GM21528 (cell line): ENCODE results near the gene ANXA11.
"Not testable (repeated sequence)": the region's sequence is repeated elsewhere in the genome, so short reads cannot be mapped to it uniquely, and the experiment has no call there.

Experiments used
- ATAC-seq: cut with Tn5 transposase; IDR thresholded peaks from one replicate; pipeline ENCODE4 v1.9.1; 2021; ENCODE audit warnings: mild to moderate bottlenecking, moderate library complexity; ENCODE audit not compliant: unreplicated experiment, low FRiP score

The ANXA11 gene

DNA sequence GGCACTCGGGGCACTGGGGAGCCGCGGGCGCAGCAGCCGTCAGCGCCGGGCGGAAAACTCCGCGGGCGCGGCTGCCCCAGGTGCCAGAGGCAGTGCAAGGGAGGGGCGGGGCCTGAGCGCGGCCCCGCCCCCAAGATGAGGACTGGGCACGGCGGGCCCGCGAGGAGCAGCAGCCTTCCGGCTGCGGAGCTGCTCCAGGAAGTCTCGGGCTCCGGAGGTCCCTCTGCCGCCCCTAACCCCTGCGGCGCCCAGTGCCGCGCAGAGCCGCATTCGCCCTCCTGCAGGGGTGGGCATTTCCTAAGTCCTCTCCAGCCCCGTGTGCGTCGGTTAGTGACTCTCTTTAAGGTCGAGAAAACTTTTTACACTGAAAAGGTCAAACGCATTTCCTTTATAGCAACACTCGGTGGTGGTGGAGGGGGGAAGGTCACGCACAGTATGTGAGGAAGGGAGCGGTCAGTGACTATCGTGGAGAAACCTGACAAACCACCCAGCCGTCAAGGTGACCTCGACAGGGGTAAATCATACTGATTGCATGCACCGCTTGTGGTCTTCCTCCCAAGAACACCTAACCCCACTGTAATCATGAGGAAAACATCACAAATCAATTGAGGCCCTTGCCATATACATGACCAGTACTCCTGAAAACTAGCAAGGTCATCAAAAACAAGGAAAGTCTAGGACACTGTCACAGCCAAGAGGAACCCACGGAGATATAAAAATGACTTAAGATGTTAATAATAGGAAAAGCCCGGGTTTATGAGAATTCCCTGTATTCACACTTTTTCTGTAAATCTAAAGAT is at the start of gene ANXA11:
Gene ANXA11 (minus strand): TSS at position 61 of the 800 bp plus-strand sequence. CDS start 32,676 bp downstream, outside the sequence.
- peak; percentile 88 for ATAC-seq

DNA sequence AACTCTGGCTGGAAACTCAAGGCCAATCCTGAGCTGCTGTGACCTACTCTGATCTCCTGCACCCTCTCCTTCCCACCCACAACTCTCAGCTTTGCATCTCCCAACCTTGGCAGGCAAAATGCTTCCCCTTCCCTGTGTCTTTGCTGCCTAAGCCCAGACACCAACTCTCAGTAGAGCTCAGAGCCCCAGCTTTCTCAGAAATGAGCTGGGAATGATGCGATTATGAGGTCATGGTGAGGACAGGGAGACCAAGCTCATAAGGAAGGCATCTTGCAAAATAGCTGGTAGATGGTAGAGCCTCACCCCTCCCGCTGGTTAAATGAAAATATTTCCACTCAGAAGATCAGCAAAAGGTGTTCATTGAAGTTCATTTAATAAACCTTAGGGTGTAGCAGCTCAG is 49.4 kb upstream of the ANXA11 start:
- not testable (repeated sequence) for ATAC-seq

DNA sequence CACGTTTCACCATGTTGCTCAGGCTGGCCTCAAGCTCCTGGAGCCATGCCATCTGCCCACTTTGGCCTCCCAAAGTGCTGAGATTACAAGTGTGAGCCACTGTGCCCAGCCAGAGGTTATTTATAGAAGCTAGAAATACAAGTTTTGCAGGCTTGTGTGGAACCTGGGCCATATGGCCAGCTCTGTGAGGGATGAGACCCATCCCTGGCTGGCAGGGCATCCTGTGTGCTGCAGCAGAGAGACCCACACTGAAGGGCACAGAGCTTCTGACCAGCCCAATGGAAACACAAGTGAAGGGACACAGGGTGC is 48.6 kb upstream of the ANXA11 start:
- ATAC-seq, result not testable (repeated sequence)

DNA sequence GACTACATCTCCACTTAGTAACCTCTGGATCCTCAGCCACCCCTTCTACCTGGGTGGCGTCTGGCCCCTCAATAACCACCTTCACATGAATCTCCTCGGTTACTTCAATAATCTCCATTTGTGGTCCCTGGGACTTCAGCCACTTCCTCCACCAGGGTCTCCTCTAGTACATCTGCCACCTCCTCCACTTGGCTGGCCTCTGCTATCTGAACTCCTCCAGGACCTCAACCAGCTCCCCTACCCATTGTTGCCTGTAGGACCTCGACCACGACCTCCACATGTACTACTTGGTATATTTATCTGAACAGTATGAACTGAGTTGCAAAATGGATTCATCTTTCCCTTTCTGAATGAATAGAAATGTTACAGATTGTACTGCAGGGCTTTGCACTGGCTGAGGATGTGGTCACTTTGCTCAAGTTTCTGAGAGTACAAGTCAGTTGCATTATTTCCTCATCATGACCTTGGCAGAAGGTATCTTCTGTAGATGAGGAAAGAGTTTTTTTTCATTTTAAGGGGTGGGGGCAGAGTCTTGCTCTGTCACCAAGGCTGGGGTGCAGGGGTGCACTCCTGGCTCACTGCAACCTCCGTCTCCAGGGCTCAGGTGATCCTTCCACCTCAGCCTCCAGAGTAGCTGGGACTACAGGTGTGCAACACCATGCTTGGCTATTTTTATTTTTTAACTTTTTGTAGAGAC is 48.1 kb upstream of the ANXA11 start:
- ATAC-seq, result peak; percentile 55

DNA sequence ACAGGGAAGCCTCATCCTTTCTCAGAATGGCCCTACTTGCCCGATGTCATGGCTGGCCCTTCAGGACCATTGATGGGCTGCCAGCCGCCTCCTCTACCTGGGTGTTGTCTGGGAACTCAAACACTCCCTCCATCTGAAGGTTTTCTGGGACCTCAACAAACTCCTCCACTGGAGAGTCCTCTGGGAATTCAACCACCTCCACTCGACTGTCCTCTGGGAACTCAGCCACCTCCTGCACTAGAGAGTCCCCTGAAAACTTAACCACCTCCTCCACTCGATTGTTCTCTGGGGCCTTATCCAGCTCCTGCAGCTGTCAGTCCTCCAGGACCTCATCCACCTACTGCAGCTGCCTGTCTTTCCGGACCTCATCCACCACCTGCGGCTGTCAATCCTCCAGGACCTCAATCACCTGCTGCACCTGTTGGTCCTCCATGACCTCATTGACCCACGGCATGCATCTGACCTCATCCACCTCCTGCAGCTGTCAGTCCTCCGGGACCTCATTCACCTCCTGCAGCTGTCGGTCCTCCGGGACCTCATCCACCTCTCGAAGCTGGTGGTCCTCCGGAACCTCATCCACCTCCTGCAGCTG is 47.1 kb upstream of the ANXA11 start:
- ATAC-seq, result no peak

DNA sequence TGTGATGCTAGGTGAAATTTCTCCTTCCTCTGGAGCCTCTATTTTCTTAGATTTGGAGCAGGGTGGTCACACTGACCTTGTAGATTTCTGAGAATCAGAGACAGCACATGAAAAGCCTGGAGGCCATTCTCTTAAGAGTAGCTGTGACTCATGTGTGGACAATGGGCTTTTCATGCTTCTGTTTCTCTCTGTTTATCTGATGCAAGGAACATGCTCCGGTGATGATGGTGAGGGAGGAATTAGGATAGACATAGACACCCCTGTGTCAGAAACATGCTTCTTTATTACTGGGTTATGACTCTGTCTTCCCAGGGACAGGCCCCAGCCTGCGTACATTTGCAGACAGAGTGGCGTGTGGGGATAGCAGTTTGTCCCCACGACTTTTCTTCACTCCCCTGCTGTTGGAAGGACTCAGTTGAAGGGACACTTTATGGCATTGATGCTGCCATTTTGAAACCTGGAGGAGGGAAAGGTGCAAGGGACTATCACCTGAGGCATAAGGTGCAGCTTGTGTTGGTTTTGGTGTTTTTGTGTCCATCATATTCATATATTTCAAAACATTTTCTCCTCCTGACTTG is 46.5 kb upstream of the ANXA11 start:
- not testable (repeated sequence) for ATAC-seq

DNA sequence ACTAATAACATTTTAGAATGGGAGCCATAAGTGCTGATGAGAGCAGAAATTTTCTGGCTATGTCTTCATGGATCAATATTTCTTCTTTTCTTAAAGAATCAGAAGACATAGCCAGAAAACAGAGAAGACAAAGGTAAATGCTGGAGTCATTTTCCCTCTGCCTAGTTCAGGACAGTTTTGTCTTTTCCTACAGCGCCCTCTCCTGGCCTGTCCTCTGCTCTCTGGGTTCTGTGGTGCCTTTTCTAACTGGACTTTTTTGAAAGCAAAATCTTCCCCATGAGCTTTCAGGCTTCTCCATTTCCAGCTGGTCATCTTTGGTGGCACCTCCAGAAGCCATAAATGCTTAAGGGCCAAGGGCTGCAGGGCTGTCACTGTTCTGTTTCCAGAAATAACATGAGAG is 45.1 kb upstream of the ANXA11 start:
- ATAC-seq, result not testable (repeated sequence)

DNA sequence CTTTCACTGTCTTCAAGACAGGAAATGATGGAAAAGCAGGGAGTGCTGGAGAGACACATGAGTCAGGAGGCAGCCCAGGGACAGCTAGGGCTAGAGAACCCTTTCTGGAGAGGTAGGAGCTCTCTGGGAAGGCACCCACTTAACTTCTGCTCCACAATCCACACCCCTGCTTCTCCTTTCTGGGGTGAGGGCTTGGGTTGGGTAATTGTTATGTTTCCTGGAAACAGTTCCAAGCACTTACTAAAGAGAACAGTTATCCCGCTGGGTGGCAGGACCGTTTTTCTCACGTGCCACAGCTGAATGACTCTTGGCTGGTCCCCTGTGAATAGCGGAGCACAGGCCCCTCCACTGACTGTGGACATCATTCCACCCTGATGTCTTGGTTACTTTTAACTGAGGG is 44.6 kb upstream of the ANXA11 start:
- not testable (repeated sequence) for ATAC-seq

DNA sequence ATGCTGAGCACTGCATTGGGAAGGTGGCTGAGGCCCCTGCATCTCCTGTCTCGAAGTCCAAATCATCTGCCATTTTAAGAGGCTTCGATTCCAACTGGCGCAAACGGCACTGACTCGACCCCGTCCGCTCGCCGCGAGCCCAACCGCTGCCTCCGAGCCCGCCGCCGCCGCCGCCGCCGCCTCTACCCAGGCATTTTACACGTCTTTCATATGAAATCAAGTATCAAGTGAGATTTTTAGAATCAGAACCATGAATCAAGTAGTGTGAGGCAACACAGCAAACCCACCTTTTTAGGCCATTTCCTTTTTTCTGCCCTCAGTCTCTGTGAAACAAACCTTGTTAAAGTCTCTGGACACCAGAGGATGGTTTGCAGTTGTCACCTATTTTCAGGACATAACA is 42.3 kb upstream of the ANXA11 start:
- ATAC-seq, result not testable (repeated sequence)

DNA sequence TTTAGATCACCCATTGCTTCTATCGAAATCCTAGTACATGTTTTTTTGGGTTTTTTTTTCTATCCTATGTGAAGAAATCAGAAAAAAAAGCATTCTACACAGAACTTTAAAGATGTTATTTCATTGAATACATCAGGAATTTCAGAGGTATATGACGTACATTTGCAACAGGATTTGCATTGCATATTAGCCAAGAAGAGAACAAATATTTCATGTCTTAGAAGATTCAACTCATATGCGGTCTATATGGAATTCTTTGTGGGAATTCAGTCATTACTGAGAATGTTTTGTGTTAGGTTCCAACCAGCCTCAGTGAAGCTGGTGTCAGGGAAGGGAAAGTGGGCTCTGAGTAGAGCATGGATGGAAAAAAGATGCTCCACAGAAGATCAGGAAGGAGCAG is 39.0 kb upstream of the ANXA11 start:
- ATAC-seq, result not testable (repeated sequence)

DNA sequence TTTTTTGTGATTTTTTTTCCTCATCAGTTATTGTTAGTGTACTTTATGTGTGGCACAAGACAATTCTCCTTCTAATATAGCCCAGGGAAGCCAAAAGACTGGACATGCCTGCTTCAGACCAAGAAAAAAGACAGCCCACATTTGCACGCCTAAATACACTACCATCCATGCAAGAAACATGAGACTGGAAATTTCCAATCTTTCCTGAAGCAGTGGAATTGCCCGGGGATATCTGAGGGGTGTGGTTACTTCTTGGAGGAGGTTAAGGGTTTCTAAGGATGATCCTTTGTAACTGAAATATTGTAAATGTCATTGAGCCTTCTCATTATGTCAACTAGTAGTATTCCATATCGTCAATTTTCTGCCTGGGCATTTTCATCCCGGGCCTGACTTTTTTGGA is 37.0 kb upstream of the ANXA11 start:
- ATAC-seq, result not testable (repeated sequence)

DNA sequence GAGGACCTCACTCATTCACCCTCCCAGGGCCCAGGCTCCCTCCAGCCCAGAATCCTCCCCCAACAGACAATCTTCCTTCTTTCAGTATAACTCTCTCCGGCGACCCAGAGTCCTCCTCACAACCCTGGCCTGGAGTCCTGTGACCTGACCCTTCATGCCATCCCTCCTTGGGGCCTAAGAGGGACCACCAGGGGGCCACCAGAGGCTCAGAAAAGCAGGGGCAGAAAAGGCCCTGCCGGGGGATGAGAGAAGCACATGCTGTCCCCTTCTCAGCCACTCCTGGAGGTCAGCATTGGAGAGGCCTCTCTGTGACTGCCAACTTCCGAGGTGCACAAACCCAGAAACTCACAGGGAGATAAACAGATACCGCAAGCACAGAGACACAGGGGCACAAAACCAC is 31.1 kb upstream of the ANXA11 start:
- not testable (repeated sequence) for ATAC-seq

DNA sequence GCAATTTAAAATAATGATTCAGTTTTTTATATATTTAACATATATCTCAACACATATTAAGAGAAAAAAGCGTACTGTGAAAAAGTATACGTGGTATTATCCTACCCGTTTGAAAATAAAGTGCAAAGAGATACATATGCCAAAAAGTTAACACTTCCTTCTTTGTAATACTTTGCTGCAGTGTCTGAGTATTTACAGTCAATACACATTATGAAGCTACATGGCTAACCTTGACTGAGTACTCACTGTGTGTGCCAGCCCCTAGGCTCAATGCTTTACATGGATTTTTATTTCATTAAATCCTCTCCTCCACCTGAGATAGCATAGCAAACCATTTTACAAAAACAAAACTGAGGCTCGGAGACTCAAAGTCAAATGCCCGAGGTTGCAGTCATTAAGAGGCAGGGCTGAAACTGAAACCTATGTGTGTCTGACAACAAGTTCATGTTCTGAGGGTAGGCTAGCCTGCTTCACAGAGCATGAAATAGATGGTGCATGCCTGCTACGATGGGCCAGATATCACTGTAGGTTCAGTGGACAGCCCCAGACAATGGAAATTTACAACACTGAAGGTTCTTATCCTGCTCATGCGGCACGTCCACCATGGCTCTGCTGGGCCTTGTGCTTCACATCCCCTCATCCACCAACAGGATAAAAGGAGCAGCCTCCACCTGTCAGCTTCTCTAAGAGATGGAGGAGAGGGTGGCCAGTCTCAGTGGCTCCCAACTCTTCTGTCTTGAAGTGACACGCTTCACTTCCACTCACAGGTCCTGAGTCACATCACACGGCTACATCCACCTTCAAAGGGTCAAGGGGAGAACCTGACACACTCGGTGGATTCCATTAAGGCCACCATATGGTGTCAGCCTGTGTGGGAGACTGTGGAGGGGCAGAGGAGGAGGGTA is 29.2 kb upstream of the ANXA11 start:
- peak; percentile 99 for ATAC-seq

DNA sequence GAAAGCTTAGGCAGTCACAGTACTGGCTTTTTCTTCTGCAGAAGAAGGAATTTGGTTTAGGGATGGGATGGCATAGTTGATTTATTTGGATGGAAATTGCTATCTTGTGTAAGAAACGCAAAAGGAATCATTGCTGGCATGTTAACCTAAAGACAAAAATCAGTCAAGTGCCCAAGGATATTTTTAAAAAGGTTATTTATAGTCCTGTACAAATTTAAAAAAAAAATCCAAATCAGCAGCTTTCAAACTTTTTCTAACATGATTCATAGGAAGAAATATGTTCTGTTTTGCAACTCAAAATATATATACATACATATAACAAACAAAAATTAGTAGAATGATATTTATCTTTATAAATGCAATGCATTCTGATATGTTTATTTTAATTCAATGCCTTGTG is 28.5 kb upstream of the ANXA11 start:
- not testable (repeated sequence) for ATAC-seq

DNA sequence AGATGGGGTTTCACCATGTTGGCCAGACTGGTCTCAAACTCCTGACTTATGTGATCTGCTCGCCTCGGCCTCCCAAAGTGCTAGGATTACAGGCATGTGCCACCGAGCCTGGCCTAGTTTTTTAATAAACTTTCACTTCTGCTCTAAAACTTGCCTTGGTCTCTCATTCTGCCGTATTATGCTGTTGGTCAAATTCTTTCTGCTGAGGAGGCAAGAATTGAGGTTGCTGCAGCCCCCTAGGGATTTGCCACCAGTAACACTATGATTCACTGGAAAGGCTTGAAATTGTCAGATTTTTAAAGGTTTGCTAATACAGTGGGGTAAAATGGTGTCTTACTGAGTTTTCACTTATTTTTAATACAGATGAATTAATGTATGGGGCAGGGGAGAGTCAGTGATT is 21.4 kb upstream of the ANXA11 start:
- not testable (repeated sequence) for ATAC-seq

DNA sequence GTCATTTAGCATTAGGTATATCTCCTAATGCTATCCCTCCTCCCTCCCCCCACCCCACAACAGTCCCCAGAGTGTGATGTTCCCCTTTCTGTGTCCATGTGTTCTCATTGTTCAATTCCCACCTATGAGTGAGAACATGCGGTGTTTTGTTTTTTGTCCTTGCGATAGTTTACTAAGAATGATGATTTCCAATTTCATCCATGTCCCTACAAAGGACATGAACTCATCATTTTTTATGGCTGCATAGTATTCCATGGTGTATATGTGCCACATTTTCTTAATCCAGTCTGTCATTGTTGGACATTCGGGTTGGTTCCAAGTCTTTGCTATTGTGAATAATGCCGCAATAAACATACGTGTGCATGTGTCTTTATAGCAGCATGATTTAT is 17.7 kb upstream of the ANXA11 start:
- not testable (repeated sequence) for ATAC-seq

DNA sequence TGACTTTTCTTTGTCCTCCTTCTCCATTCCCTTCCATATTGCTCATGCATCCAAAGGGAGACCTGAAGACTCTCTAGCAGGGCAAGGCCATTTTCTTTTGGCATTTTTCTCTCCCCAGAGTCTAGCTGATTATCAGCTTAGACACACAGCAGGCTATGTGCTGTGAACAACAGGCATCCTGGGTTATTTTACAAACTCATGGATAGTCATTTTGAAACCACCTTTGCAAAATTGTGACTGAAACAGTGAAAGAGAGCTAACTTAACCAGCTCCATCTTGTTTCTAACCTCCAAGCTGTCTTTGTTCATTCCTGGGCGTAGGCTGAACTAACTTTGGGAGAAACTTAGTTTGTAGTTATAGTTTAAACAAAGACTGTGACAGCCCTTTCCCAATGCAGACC is 13.5 kb upstream of the ANXA11 start:
- peak; percentile 81 for ATAC-seq

DNA sequence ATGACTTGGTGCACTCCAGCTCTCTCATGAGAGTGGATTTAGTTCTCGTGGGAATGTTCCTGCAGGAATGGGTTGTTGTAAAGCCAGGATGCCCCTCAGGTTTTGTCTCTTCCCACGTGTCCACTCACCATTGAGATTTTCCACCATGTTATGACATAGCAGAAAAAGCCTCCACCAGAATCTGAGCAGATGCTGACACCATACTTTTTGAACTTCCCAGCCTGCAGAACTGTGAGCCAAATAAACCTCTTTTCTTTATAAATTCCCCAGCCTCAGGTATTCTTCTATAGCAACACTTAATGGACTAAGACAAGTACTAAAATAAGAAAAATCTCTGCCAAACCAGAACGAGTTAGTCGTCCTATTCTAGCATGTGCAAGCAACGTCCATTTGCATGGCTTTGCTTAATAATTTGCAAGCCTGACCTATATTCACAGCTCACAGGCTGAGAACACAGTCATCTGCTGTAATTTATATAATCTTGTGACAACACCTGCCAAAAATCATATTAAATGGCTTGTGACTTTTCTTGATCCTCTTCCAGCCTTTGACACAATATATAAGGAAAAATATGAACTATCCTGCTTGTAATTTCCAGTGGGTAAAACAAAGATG is 9.1 kb upstream of the ANXA11 start:
- not testable (repeated sequence) for ATAC-seq

DNA sequence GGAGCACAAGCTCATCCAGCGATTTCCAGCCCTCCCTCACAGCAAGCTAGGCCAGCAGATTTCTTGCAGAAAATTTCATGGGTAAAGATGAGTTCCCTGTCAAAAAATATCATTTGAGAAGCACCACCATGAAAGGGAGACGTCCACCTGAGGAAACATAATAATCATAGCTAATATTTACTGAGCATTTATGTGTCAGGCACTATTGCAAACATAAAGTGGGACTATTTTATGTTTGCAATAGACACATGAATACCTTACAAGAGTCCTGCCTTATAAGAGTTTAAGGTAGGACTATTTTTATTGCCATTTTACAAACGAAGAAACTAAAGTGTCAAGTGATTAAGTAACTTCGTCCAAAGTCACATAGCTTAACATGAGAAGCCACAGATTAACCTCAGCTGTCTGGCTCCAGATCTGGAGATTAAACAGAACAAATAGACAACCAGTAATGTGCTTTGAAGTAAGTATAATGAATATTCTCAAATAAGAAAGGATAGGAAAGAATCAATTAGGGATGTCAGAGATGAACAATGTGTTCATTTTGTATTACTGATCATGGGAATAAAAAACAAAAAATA is 7.3 kb upstream of the ANXA11 start:
- ATAC-seq, result not testable (repeated sequence)
